Skeletal muscle satellite cell (primary cell): ENCODE data around the gene RFTN1.

Experiments used
- H3K27me3 ChIP-seq: 2 replicates; pipeline ENCODE4 v1.7.0; 2013; ENCODE audit warnings: low read length; ENCODE audit not compliant: control insufficient read depth, insufficient read depth
- H3K36me3 ChIP-seq: 2 replicates; pipeline ENCODE4 v1.7.0; 2013; ENCODE audit warnings: mild to moderate bottlenecking, control low read depth, low read length; ENCODE audit not compliant: insufficient read depth
- H3K4me1 ChIP-seq: 2 replicates; pipeline ENCODE4 v1.7.0; 2013; ENCODE audit warnings: low read length; ENCODE audit not compliant: control insufficient read depth, insufficient read depth
- H3K4me2 ChIP-seq: 2 replicates; pipeline ENCODE4 v1.7.0; 2013; ENCODE audit warnings: mild to moderate bottlenecking, low read length
- H3K4me3 ChIP-seq: 2 replicates; pipeline ENCODE4 v1.7.0; 2013; ENCODE audit warnings: low read length
- H3K9ac ChIP-seq: 2 replicates; pipeline ENCODE4 v1.7.0; 2013; ENCODE audit warnings: mild to moderate bottlenecking, low read depth, low read length, moderate library complexity
- H3K9me3 ChIP-seq: replicated peaks from 2 replicates; pipeline ENCODE4 v1.7.0; 2013; ENCODE audit warnings: mild to moderate bottlenecking, control low read depth, low read length

Gene RFTN1

GRCh38 chr3:16378920-16379319 lies 134.6 kb downstream of the RFTN1 start:
- Histone ChIP-seq H3K4me2 (no peak overlapping the region), H3K4me3 (no peak overlapping the region), H3K9me3 (no peaks in the 10 kb centered on the region), H3K9ac (no peak overlapping the region), H3K36me3 (peaks cover 14% of the 10 kb centered on the region), H3K27me3 (no peaks in the 10 kb centered on the region), H3K4me1 (peaks cover 6% of the 10 kb centered on the region)

- Histone ChIP-seq H3K36me3 (peaks cover 14% of the 10 kb centered on the region), H3K27me3 (no peaks in the 10 kb centered on the region), H3K4me2 (no peak overlapping the region), H3K9ac (no peak overlapping the region), H3K4me1 (peaks cover 6% of the 10 kb centered on the region), H3K4me3 (no peak overlapping the region), H3K9me3 (no peaks in the 10 kb centered on the region)
Observed at GRCh38 chr3:16378415-16378814, 135.1 kb downstream of the RFTN1 start.

DNA sequence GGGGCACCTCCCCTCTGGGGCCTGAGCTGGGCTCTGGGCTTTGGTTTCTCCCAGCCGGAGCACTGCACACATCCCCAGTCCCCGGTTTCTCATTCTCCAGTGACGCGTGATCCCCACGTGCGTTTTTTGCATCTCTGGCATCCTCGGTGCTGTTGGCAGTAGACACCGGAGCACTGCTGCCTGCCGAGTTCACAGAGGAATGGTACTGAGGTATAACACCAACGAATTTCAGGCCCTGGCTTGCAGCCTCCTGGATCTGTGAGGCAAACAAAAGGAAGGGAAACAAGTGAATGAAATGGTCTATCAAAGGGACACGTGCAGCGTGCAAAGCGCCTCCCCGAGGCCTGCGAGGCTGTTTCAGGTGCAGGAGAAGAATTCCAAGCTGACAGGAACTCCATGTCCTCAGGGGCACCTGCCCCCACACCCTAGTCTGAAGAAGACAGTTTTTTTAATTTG lies 135.6 kb downstream of the RFTN1 start:
- Histone ChIP-seq H3K36me3 (peaks cover 14% of the 10 kb centered on the region), H3K9ac (no peak overlapping the region), H3K4me3 (no peak overlapping the region), H3K9me3 (no peaks in the 10 kb centered on the region), H3K4me2 (no peak overlapping the region), H3K4me1 (peaks cover 11% of the 10 kb centered on the region), H3K27me3 (no peaks in the 10 kb centered on the region)

DNA sequence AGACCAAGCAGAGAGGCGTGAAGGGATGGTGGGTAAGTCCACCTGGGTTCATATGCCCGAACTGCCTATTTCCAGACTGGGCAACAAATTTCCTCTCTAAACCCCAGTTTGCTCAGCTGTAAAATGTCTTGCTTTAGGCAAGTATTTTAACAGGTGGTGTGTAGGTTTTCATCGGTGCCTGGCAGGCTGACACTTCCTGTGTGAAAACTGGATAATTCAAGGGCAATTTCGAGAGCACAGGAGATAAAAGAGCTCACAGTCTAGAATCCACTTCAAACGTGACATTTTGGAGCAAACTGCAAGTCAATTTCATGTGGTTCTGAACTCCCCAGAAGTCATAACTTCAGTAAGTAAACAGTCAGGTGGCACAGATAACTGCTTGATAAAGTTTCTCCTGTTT lies 136.3 kb downstream of the RFTN1 start:
- H3K27me3 ChIP-seq: no peaks in the 10 kb centered on the region
- H3K4me2 ChIP-seq: no peak overlapping the region
- H3K4me1 ChIP-seq: peaks cover 14% of the 10 kb centered on the region
- no peak overlapping the region for H3K4me3 ChIP-seq
- H3K9ac ChIP-seq: no peak overlapping the region
- H3K9me3 ChIP-seq: no peaks in the 10 kb centered on the region
- H3K36me3 ChIP-seq: peaks cover 14% of the 10 kb centered on the region

DNA sequence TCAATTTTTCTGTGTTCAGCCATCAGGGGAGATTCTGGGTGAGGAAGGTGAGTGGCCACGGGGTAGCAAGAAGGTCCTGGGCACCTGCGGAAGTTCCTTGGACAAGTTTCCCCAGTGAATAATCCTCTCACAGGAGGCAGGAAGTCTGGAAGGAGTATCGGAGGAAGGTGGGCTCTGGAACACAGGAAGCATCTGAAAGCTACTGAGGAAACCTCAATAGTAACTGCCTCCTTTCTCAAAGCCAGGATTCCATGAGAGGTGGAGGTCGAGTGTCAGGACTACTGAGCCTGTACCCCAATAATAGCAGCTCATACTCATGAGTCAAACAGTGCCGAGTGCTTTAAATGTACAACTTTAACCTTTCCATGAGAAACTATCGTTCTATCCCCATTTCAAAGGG lies 137.6 kb downstream of the RFTN1 start:
- Histone ChIP-seq H3K4me3 (no peak overlapping the region), H3K4me2 (no peak overlapping the region), H3K36me3 (peaks cover 14% of the 10 kb centered on the region), H3K9ac (no peak overlapping the region), H3K4me1 (peaks cover 14% of the 10 kb centered on the region), H3K27me3 (no peaks in the 10 kb centered on the region), H3K9me3 (no peaks in the 10 kb centered on the region)

- Histone ChIP-seq H3K4me2 (no peak overlapping the region), H3K36me3 (peaks cover 18% of the 10 kb centered on the region), H3K4me1 (peaks cover 14% of the 10 kb centered on the region), H3K4me3 (no peak overlapping the region), H3K9me3 (no peaks in the 10 kb centered on the region), H3K9ac (no peak overlapping the region), H3K27me3 (no peaks in the 10 kb centered on the region)
Observed at GRCh38 chr3:16374935-16375245, 138.6 kb downstream of the RFTN1 start.

DNA sequence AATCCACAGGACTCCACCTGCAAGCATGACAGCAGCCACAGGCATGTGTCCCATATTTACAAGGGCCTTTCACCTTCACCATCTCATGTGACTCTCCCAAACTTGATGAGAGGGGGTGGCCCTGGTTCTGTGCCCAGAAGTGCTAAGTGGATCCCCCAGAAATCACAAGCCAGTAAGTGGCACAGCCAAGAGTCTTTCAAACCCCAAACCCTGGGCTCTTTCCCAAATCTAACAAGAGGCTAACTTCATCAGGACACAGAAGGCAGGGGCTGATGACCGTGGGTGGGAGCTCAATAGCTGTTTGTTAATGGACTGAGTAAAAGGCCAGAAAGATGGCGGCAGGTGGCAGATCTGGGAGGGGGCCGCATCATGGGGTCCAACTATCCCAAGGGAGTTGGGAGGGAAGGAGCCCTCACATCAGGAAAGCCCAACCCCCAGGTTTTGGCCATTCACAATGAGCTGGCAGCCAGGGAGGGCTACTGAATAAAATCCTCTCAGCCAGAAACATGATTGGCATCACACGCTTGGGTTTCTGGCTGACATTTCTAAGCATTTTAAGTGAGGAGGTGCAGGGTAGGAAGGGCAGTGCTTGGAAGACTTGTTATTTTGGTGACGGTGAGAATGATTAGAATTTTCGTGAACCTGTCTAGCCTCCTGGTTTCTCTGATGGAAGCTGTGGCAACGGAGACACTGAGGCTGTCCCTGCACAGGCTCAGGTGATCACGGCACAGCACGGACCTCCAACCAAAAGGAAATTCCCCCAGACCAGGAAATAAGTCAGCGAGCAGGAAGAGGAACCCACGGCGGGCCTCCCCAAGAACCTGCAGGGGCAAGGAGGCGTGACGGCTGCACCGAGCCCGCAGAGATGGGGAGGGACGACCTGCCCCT lies 139.2 kb downstream of the RFTN1 start:
- no peaks in the 10 kb centered on the region for H3K27me3 ChIP-seq
- no peak overlapping the region for H3K4me3 ChIP-seq
- H3K9me3 ChIP-seq: no peaks in the 10 kb centered on the region
- no peak overlapping the region for H3K4me2 ChIP-seq
- H3K36me3 ChIP-seq: peaks cover 24% of the 10 kb centered on the region
- no peak overlapping the region for H3K9ac ChIP-seq
- peaks cover 12% of the 10 kb centered on the region for H3K4me1 ChIP-seq

DNA sequence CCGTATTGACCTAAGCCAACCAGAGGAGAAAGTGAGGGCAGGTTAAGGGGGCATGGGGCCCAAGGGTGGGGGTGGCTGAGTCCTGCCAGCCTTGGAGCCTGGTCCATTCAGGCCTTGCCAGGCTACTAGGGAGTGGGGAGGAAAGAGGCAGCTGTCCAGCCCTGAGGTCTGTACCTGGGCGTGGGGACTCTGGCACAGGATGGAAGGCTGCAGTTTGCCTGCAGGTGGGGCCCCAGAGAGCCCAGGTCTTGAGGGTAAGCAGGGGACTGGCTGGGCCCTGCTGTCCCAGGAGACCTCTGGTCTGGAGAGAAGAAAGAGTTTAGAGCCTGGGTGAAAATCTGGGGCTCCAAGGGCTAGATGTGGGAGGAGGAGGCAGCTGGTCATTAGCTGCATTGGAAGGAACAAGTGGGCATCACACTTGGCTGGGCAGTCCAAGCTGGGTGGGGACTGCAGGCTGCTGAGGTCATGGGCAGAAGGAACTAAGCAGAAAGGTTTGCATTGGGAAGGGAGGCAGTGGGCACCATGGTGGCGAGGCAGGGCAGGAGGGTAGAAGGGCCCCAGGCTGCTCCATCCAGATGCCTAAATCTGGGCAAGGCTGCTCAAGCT lies 140.1 kb downstream of the RFTN1 start:
- H3K36me3 ChIP-seq: peaks cover 31% of the 10 kb centered on the region
- no peaks in the 10 kb centered on the region for H3K27me3 ChIP-seq
- no peak overlapping the region for H3K4me2 ChIP-seq
- H3K9ac ChIP-seq: no peak overlapping the region
- no peak overlapping the region for H3K4me3 ChIP-seq
- no peaks in the 10 kb centered on the region for H3K9me3 ChIP-seq
- peaks cover 9% of the 10 kb centered on the region for H3K4me1 ChIP-seq

DNA sequence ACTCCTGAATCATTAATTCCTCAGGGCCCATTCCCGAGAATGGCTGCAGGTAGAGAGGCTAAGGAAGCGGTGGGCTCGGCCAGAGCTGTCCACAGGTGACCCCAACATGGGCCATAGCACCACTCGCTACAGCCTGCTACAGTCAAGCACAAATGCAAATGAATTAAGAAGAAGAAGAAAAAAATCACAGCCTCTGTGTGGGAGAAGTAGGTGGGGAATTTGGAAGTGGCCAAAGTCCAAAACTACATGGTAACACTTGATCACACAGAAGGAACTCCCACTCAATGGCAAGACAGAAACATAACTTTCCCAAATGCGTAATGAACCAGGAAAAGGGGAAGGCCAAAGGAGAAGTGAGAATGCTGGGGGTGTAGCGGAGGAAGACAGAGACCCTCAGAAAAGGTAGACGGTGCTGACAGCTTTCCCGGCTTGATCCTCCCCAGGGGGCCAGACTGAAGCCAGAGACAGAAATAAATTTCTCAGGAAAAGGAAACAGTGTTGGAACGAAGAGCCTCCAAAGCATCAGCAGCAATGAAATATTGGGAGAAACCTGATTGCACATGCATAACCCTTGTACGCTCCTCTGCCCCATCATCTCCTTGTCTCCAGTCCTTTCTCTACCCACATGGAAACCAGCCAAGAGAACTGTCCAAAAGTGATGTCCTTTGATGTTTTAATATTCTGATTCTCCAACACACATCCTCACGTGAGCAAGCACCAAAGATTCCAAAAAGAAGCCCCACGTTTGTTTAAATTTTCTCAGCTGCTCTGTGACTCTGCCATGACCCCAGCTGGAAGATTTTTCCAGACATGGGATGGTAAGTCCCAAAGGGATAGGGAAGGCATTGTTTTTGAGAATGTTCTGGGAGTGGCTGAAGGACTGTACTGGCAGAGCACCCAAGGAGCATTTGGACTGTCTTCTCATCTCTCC lies 140.9 kb downstream of the RFTN1 start:
- Histone ChIP-seq H3K4me2 (no peak overlapping the region), H3K9ac (no peak overlapping the region), H3K9me3 (no peaks in the 10 kb centered on the region), H3K36me3 (peaks cover 32% of the 10 kb centered on the region), H3K4me1 (peaks cover 9% of the 10 kb centered on the region), H3K4me3 (no peak overlapping the region), H3K27me3 (no peaks in the 10 kb centered on the region)

DNA sequence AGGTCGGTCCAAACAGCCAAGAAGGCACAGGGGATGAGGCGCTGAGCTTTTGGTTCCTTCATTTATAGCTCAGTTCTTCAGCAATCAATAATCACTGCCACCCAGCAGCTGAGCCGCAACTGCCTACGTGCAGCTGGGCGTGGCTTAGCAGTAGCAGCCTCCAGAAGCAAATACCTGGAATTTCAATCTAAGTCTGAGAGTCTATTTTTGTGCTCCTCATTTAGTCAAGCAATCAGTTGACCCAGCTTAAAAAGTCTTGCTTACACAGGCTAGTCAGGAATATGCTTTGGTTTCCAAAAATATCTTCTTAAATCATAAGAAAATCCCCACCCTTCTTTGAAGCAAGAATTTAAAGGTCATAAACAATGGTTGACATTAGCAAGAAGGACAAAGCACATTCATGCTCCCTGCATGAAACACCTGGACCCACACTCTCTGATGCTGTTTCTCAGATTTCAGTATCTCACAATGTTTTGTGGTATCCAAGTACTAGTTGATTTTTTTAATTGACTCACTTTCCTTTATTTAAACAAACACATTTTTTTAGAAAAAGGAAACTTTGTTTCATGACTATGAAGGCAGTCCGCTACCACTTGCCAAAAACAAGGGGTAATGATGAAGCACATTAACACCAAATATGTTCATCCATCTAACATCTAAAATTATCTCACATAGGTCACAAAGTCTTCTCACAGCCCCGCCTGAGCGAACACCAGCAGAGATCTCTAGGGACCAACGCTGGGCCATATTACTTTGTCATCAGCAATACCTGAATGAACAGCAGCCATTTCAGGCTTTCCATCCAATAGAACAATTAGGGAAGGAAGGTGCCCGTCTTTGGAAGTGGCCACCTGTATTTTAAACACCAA lies 142.4 kb downstream of the RFTN1 start:
- peaks cover 32% of the 10 kb centered on the region for H3K36me3 ChIP-seq
- no peaks in the 10 kb centered on the region for H3K9me3 ChIP-seq
- H3K4me1 ChIP-seq: peaks cover 9% of the 10 kb centered on the region
- no peak overlapping the region for H3K4me2 ChIP-seq
- H3K4me3 ChIP-seq: no peak overlapping the region
- no peak overlapping the region for H3K9ac ChIP-seq
- H3K27me3 ChIP-seq: no peaks in the 10 kb centered on the region

- H3K4me1 ChIP-seq: peaks cover 9% of the 10 kb centered on the region
- H3K4me2 ChIP-seq: no peak overlapping the region
- no peaks in the 10 kb centered on the region for H3K27me3 ChIP-seq
- H3K9ac ChIP-seq: no peak overlapping the region
- H3K4me3 ChIP-seq: no peak overlapping the region
- H3K9me3 ChIP-seq: no peaks in the 10 kb centered on the region
- peaks cover 38% of the 10 kb centered on the region for H3K36me3 ChIP-seq
Observed at GRCh38 chr3:16370503-16370871, 143.0 kb downstream of the RFTN1 start.
